Heart left ventricle (tissue), 13 donors: ENCODE data around the gene CDCA7.

ENCODE experiments used
- POLR2A ChIP-seq, 2 donors: fragments of 450-650 bp; IDR thresholded peaks; one replicate each; pipeline ENCODE4 v1.6.1; 2017; ENCODE audit warnings: antibody characterized with exemption in 2 of 2, mild to moderate bottlenecking in 2 of 2, moderate library complexity in 2 of 2
- TF ChIP-seq, protein P1 (sequence below), 12 donors: fragments of 200-600 bp; sonication (generic) in 4 of 12; IDR thresholded peaks; one replicate each; pipeline versions ENCODE4 v1.5.0 to v1.8.0; 2018 to 2022; ENCODE audit warnings: antibody characterized with exemption in 12 of 12, mild to moderate bottlenecking in 5 of 12
- donor health status: ischemic (EF 13 %, LVEDD 7.1; RV severe dilation, severe dysfunction).
- donor health status: DM: no; HTN: yes; CAD: no.
- donor health status: DM: no; HTN: no; CAD: no.
- donor health status: ischemic (EF 25% LVEDD 6.9; RV normal size, moderate dysfunction).
- donor health status: ischemic (EF 25% LVEDD 5.7; RV mildly dilated, moderate dysfunction).
- donor health status: ischemic (EF 35%, LVEDD 5.7; RV mildly dilated, moderate dysfunction).
- donor health status: nonischemic (EF 11% LVEDD 7.7; RV severe dilation, severe dysfunction).
- donor health status: DM: yes; HTN: yes; CAD: no.
- donor health status: PGD.
- donor health status: ischemic (EF 29% LVEDD 5.4; RV normal size, mild dysfunction).
- donor health status: nonischemic (EF 23%, LVEDD 6.1; RV moderate dilation, normal function).

DNA sequence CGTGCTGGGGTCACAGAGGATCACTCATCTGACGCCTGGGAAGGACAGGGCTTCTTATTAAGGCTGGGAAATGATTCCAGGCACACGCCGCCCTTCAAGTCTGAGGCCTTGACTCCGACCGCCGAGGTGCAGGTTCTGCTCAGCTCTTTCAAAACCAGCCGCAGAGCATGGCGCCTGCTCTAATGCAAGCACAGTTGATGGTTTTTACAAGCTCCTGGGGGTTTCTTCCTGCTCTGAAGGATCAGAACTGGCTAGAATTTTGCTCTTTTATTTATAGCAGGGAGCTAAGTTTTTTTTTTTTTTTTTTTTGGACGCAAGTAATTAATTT, 32.0 kb downstream of the CDCA7 start:
- TF ChIP-seq, protein P1, sequence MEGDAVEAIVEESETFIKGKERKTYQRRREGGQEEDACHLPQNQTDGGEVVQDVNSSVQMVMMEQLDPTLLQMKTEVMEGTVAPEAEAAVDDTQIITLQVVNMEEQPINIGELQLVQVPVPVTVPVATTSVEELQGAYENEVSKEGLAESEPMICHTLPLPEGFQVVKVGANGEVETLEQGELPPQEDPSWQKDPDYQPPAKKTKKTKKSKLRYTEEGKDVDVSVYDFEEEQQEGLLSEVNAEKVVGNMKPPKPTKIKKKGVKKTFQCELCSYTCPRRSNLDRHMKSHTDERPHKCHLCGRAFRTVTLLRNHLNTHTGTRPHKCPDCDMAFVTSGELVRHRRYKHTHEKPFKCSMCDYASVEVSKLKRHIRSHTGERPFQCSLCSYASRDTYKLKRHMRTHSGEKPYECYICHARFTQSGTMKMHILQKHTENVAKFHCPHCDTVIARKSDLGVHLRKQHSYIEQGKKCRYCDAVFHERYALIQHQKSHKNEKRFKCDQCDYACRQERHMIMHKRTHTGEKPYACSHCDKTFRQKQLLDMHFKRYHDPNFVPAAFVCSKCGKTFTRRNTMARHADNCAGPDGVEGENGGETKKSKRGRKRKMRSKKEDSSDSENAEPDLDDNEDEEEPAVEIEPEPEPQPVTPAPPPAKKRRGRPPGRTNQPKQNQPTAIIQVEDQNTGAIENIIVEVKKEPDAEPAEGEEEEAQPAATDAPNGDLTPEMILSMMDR (IDR thresholded peaks at IDR 0.05): no peak
- no peak for TF ChIP-seq POLR2A (IDR thresholded peaks at IDR 0.05)
